K562 treated with DMSO at 1 percent for 48 hours (cell line): Measurements from ENCODE around the gene OR2Z1. TPM values are rescaled to one million over a fixed set of nuclear protein-coding genes. Genes with fewer than 3 reads are reported as not detected.

Experiments used
- total RNA-seq: library from RNA; unstranded; fragments of 300-600 nt; gene quantifications from 2 replicates; pipeline ENCODE4 v1.2.3, GENCODE V29; 2022; ENCODE audit warnings: low replicate concordance; ENCODE audit errors: extremely low read depth

OR2Z1 gene
- total RNA-seq: not detected in 2 replicates

DNA sequence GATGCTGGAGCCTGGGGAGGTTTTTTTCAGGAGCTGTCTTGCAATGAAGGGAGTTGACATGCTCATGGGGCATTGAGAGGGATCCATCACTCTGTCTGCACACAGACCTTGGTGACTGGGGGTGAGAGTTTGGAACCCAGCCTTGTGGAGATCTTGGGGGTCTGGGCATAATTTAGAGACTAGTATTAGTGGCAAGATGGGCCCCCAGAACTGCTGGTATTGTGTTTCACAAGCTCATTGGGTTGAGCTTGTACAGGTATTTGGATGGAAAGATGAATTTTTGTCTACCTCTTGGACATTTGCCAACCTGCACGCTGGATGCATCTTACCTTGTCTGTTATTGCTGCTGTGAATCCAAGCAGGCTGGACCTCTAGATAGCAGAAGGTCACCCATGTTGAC lies at the start of gene OR2Z1:
OR2Z1 (plus strand) TSS at position 301 of the 400 bp plus-strand sequence. CDS start 9,395 bp downstream, outside the sequence.

DNA sequence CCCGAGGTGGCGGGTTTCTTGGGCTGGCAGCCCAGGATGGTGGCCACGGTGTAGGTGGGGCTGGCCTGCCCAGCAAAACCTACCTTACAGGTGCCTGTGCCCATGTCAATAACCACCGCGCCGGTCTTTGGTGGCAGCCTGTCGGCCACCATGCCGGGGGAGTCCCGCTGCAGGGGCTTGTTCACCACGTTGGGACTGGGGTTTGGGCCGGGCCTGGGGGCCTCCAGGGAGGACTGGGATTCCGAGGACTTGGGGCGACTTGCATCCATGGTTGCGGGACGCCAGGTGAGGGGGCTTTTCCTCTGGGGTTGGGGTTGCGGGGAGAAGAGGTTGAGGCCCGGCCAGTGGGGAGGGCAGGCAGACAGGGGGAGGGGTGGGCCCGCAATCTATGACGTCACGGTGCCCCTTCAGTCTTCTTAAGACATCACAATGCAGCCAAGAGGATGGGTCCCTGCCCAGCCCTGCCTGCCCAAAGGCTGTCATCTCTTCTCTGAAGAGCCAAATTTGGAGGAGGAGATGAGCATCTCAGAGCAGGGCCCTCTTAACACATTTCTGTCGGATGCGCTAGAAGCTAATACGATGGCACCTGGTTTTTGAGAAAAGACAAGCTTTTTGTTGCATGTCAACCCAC lies 22.9 kb upstream of the OR2Z1 start, which contains the start of gene ACTL9:
ACTL9 (minus strand) TSS at position 363 of the 631 bp plus-strand sequence; CDS start at position 269, 94 bp downstream.

Other genes starting within 250 kb of the OR2Z1 start
- gene PRAM1, start 219.0 kb upstream of the OR2Z1 start, total RNA-seq: not detected in 2 replicates
- not detected in 2 replicates for gene ZNF414, start 207.5 kb upstream of the OR2Z1 start, total RNA-seq
- gene MYO1F, start 144.2 kb upstream of the OR2Z1 start, total RNA-seq: not detected in 2 replicates
- not detected in 2 replicates for gene ADAMTS10, start 110.9 kb upstream of the OR2Z1 start, total RNA-seq
- gene NFILZ, start 91.0 kb upstream of the OR2Z1 start, total RNA-seq: not detected in 2 replicates
- gene ACTL9, start 22.8 kb upstream of the OR2Z1 start, total RNA-seq: not detected in 2 replicates
- gene ZNF558, start 110.7 kb downstream of the OR2Z1 start, total RNA-seq: not detected in 2 replicates
- gene MBD3L1, start 110.7 kb downstream of the OR2Z1 start, total RNA-seq: not detected in 2 replicates